ELR (cell line): Measurements from ENCODE around the gene SPINK5.

ENCODE experiments used
- DNase-seq: peaks from one replicate; pipeline ENCODE4 v3.0.0-alpha.2; 2015; ENCODE audit warnings: low read depth

Gene SPINK5

GRCh38 chr5:148186248-148187003, 122.6 kb downstream of the SPINK5 start:
- DNase-seq = peak; percentile 59
